CD14-positive monocyte (primary cell): ENCODE data around the gene PSME1. TPM values are rescaled to one million over a fixed set of nuclear protein-coding genes. Genes with fewer than 3 reads are reported as not detected.

Experiments used
- DNase-seq, 3 donors: peaks; one replicate each; pipeline ENCODE4 v3.0.0-alpha.2; 2011 to 2022
- H2AFZ ChIP-seq: 2 replicates; pipeline ENCODE4 v1.6.0; 2012; ENCODE audit warnings: mild to moderate bottlenecking, low read depth, low read length, inconsistent platforms; ENCODE audit not compliant: insufficient read depth, poor library complexity, severe bottlenecking
- H3K27ac ChIP-seq, 2 donors: 1 replicate in 1 of 2; 2 replicates in 1 of 2; pipeline ENCODE4 v1.5.1; 2012 to 2013; ENCODE audit warnings: low read length in 2 of 2, control low read depth in 1 of 2, inconsistent platforms in 1 of 2, low read depth in 1 of 2, mild to moderate bottlenecking in 1 of 2
- H3K27me3 ChIP-seq, 2 donors: one replicate each; pipeline versions ENCODE4 v1.6.0 to v1.6.1; 2011 to 2013; ENCODE audit warnings: low read length in 2 of 2; ENCODE audit not compliant: control insufficient read depth in 2 of 2, insufficient read depth in 2 of 2
- H3K36me3 ChIP-seq, 2 donors: replicated peaks in 1 of 2; 1 replicate in 1 of 2; 2 replicates in 1 of 2; pipeline versions ENCODE4 v1.5.1 to v1.6.1; 2012 to 2013; ENCODE audit warnings: low read length in 2 of 2, control low read depth in 1 of 2, inconsistent platforms in 1 of 2, mild to moderate bottlenecking in 1 of 2; ENCODE audit not compliant: insufficient read depth in 2 of 2, control insufficient read depth in 1 of 2
- H3K4me1 ChIP-seq, 2 donors: 1 replicate in 1 of 2; 2 replicates in 1 of 2; pipeline versions ENCODE4 v1.5.1 to v1.6.1; 2012 to 2013; ENCODE audit warnings: low read length in 2 of 2, control low read depth in 1 of 2, inconsistent platforms in 1 of 2, mild to moderate bottlenecking in 1 of 2, moderate library complexity in 1 of 2; ENCODE audit not compliant: insufficient read depth in 2 of 2, control insufficient read depth in 1 of 2
- H3K4me2 ChIP-seq: replicated peaks from 2 replicates; pipeline ENCODE3; 2012; ENCODE audit warnings: low read length, moderate library complexity, mild to moderate bottlenecking; ENCODE audit not compliant: poor library complexity, severe bottlenecking; ENCODE audit errors: extremely low read depth
- H3K4me3 ChIP-seq, 3 experiments: fragments of 200-600 bp in 1 of 3; sonication (generic) in 1 of 3; replicated peaks in 1 of 3; 1 replicate in 2 of 3; 2 replicates in 1 of 3; pipeline ENCODE4 v1.5.1; 2011 to 2013; ENCODE audit warnings: low read length in 3 of 3, mild to moderate bottlenecking in 3 of 3, control low read depth in 2 of 3, low read depth in 2 of 3, inconsistent platforms in 1 of 3, moderate library complexity in 1 of 3
- H3K79me2 ChIP-seq: 2 replicates; pipeline ENCODE4 v1.6.0; 2012; ENCODE audit warnings: mild to moderate bottlenecking, control low read depth, inconsistent platforms, low read length, moderate library complexity; ENCODE audit not compliant: insufficient read depth
- H3K9ac ChIP-seq: 2 replicates; pipeline ENCODE4 v1.6.0; 2017; ENCODE audit warnings: low read length, mild to moderate bottlenecking; ENCODE audit not compliant: insufficient read depth, poor library complexity, severe bottlenecking
- H3K9me3 ChIP-seq, 2 donors: replicated peaks in 1 of 2; 1 replicate in 1 of 2; 2 replicates in 1 of 2; pipeline versions ENCODE4 v1.5.1 to v1.6.1; 2012 to 2013; ENCODE audit warnings: low read length in 2 of 2, control low read depth in 1 of 2; ENCODE audit not compliant: control insufficient read depth in 1 of 2, insufficient read depth in 1 of 2
- H4K20me1 ChIP-seq: 2 replicates; pipeline ENCODE4 v1.6.0; 2012; ENCODE audit warnings: mild to moderate bottlenecking, low read length, control low read depth, moderate library complexity; ENCODE audit not compliant: insufficient read depth
- H3K27ac Mint-ChIP-seq, 7 donors: one replicate each; pipeline ENCODE4 v1.8.0; 2020; ENCODE audit warnings: mild to moderate bottlenecking in 7 of 7, mixed read lengths in 7 of 7, moderate library complexity in 6 of 7, inconsistent platforms in 2 of 7
- H3K27me3 Mint-ChIP-seq, 3 donors: one replicate each; pipeline ENCODE4 v1.8.0; 2021 to 2022; ENCODE audit warnings: low read depth in 3 of 3, mild to moderate bottlenecking in 3 of 3, mixed read lengths in 3 of 3, moderate library complexity in 3 of 3, inconsistent platforms in 1 of 3
- H3K36me3 Mint-ChIP-seq, 2 donors: one replicate each; pipeline ENCODE4 v1.8.0; 2020; ENCODE audit warnings: mixed read lengths in 2 of 2, inconsistent platforms in 1 of 2, mild to moderate bottlenecking in 1 of 2
- H3K4me1 Mint-ChIP-seq: one replicate; pipeline ENCODE4 v1.8.0; 2020; ENCODE audit warnings: mild to moderate bottlenecking, mixed read lengths
- H3K4me3 Mint-ChIP-seq, 2 donors: one replicate each; pipeline ENCODE4 v1.8.0; 2020; ENCODE audit warnings: mild to moderate bottlenecking in 2 of 2, mixed read lengths in 2 of 2, moderate library complexity in 1 of 2
- H3K9me3 Mint-ChIP-seq, 7 donors: one replicate each; pipeline ENCODE4 v1.8.0; 2020 to 2022; ENCODE audit warnings: mixed read lengths in 7 of 7, mild to moderate bottlenecking in 6 of 7, moderate library complexity in 6 of 7, inconsistent platforms in 2 of 7
- CTCF ChIP-seq: fragments of 200-600 bp; IDR thresholded peaks from one replicate; pipeline ENCODE4 v1.8.0; 2022; ENCODE audit warnings: antibody characterized with exemption, mild to moderate bottlenecking
- WGBS: methylation state at CpG from one replicate; pipeline ENCODE4 v1.1.5; 2013; ENCODE audit warnings: missing lambda C conversion rate; ENCODE audit not compliant: insufficient coverage; 5-methylcytosine and 5-hydroxymethylcytosine counted together
- intact Hi-C, 2 donors: fragments of 100-400 bp; cut with micrococcal nuclease; formaldehyde crosslinking; loops; one replicate each; pipeline versions ENCODE4 v1.15.0 to v1.15.1; 2023
- polyA plus RNA-seq, 3 donors: library from polyadenylated mRNA; depleted of rRNA in 1 of 3; unstranded in 2 of 3; stranded (reverse) in 1 of 3; fragments of 300-500 nt in 2 of 3; fragments of >200 nt in 1 of 3; fragmentation: Illumina TruSeq in 2 of 3; gene quantifications; 1 replicate in 2 of 3; 2 replicates in 1 of 3; pipeline ENCODE4 v1.2.3, GENCODE V29; 2012 to 2021

The PSME1 gene
- polyA plus RNA-seq, 3 donors = 435 to 759 (median 729) TPM

- WGBS = 8% methylated on average over 26 of the region's 29 CpGs
- H3K79me2 ChIP-seq = peaks cover 76% of the 10 kb centered on the region
- no peak for DNase-seq
- no peaks in the 10 kb centered on the region for H3K27me3 ChIP-seq
- Mint-ChIP-seq H3K27me3 (peaks cover 0 to 2% (median 0%) of the 10 kb centered on the region in 3 donors), H3K9me3 (no peaks in the 10 kb centered on the region), H3K27ac (peak overlapping the region; percentile 74 to 95 (median 87)), H3K4me1 (peaks cover 38% of the 10 kb centered on the region), H3K36me3 (peaks cover 65% of the 10 kb centered on the region in 2 donors), H3K4me3 (peak overlapping the region; percentile 96 to 98)
- H3K4me3 ChIP-seq = peak overlapping the region; percentile 84 to 100 (median 89)
- peaks cover 69% of the 10 kb centered on the region for H4K20me1 ChIP-seq
- H3K27ac ChIP-seq = peak overlapping the region; percentile 45 to 84
- H3K36me3 ChIP-seq = peaks cover 54 to 65% of the 10 kb centered on the region in 2 donors
- peaks cover 26 to 36% of the 10 kb centered on the region in 2 donors for H3K4me1 ChIP-seq
- peak overlapping the region; percentile 93 for H2AFZ ChIP-seq
- no peak for TF ChIP-seq CTCF
- peak overlapping the region; percentile 98 for H3K4me2 ChIP-seq
- H3K9ac ChIP-seq = peak overlapping the region; percentile 93
- intact Hi-C loops = loop anchor here in 1 of 2 donors (1.0 to 2.0 kb wide), 2 partner anchors 13 to 34 kb away; partner anchors contain the start of genes DCAF11, IRF9 and NRL
- no peaks in the 10 kb centered on the region for H3K9me3 ChIP-seq
These were observed 11.9 kb downstream of the PSME1 start for GRCh38 chr14:24147761-24148428.

GRCh38 chr14:24149302-24149969, 13.4 kb downstream of the PSME1 start:
- Mint-ChIP-seq H3K9me3 (no peaks in the 10 kb centered on the region), H3K27me3 (peaks cover 0 to 2% (median 0%) of the 10 kb centered on the region in 3 donors), H3K4me3 (no peak overlapping the region), H3K27ac (peak overlapping the region in 2 of 7 donors; percentile 69 to 76), H3K4me1 (peaks cover 35% of the 10 kb centered on the region), H3K36me3 (peaks cover 53 to 61% of the 10 kb centered on the region in 2 donors)
- H3K4me1 ChIP-seq = peaks cover 26 to 36% of the 10 kb centered on the region in 2 donors
- H3K27me3 ChIP-seq = no peaks in the 10 kb centered on the region
- peaks cover 50 to 58% of the 10 kb centered on the region in 2 donors for H3K36me3 ChIP-seq
- H3K9ac ChIP-seq = no peak overlapping the region
- H4K20me1 ChIP-seq = peaks cover 61% of the 10 kb centered on the region
- whole genome bisulfite sequencing = 100% methylated on average over 2 of the region's 3 CpGs
- no peak for DNase-seq
- H3K4me3 ChIP-seq = no peak overlapping the region
- intact Hi-C loops = no loop called here
- TF ChIP-seq CTCF = no peak
- H2AFZ ChIP-seq = no peak overlapping the region
- H3K9me3 ChIP-seq = no peaks in the 10 kb centered on the region
- peaks cover 65% of the 10 kb centered on the region for H3K79me2 ChIP-seq
- H3K27ac ChIP-seq = peak overlapping the region in 1 of 2 donors; percentile 26
- H3K4me2 ChIP-seq = no peak overlapping the region
